HG03457 (cell line): Measurements from ENCODE around the gene UEVLD.
A peak's percentile ranks its signal among the peaks of the same experiment; 100 is the strongest.

Experiments
- ATAC-seq: cut with Tn5 transposase; IDR thresholded peaks from one replicate; pipeline ENCODE4 v1.9.1; 2021; ENCODE audit warnings: moderate number of reproducible peaks; ENCODE audit not compliant: unreplicated experiment

UEVLD gene

GRCh38 chr11:18590571-18590970 is 2.0 kb upstream of the UEVLD start:
- ATAC-seq = no peak

- no peak for ATAC-seq
Measured at GRCh38 chr11:18581825-18582224, 6.7 kb downstream of the UEVLD start.

DNA sequence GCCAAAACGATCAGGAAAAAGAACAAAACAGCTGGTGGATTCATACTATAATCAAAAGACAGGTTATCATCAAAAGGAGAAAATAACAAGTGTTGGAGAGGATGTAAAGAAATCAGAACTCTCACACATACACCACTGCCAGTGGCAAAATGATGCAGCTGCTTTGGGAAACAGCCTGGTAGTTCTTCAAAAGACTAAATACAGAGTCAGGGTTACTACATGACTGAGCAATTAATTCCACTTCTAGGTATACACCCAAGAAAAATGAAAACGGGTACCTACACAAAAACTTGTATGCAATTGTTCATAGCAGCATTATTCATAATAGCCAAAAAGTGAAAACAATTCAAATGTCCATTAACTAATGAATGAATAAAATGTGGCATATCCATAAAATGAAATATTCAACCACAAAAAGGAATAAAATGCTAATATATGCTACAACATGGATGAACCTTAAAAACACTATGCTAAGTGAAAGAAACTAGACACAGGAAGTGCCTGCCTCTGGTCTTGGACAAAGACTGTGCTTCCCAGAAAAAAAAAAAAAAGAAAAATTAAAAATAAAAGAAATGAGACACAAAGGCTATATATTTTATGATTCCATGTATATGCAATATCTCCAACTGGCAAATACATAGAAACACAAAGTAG is 8.3 kb downstream of the UEVLD start:
- ATAC-seq = no peak

DNA sequence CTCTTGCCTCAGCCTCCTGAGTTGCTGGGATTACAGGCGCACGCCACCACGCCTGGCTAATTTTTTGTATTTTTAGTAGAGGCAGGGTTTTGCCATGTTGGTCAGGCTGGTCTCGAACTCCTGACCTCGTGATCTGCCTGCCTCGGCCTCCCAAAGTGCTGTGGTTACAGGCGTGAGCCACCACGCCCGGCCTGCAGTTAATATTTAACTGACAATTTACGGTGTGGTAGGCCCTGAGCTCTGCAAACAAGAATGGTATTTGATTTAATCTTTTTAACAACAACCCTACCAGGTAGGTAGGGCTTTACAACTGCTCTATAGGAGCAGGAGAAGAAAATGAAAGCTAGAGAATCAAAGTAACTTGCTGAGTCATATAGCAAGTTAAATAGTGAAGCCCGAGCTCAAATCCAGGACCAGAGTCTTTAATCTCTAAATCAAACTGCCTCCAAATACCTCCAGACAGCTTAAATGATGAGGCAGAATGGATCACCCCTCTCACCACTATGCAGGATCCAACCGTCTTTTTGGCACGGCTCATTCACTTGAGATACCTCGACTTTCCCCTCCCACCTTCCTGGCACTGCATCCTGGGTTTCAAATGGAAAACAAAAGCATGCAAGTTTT is 9.4 kb downstream of the UEVLD start:
- ATAC-seq = no peak

DNA sequence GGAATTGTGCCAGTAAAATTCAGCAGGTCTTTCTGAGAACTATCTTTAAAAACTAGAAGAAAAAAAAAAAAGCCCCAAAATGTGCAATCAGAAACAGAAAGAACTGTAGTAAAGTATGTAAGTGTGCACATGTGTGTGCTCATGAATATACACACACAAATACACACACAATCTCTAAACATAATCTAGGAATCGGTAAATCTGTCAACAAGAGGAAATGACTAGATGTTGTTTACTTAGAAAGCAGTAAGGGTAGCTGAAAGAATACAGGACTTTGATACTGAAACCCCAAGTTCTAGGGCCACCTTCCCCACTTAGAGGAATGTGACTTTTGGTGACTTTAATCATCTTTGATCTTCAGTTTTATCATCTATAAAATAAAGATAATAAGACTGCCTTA is 13.2 kb downstream of the UEVLD start:
- ATAC-seq = no peak

- no peak for ATAC-seq
Measured at GRCh38 chr11:18567081-18567480, 21.5 kb downstream of the UEVLD start.

DNA sequence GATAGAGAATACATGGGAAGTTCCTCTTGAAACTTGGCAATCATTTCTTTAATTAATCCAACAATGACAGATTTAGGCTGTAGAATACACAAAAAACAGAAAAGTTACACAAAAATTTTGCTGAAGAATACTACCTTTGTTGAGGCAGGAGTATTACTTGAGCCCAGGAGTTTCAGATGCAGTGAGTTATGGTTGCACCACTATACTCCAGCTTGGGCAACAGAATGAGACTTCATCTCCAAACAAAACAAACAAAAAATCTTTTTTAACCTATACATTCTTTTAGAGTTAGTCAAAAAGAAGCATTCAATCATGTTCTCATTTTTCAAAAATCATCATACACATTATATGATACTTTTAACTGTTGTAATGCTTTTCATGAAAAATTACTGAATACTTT is 22.1 kb downstream of the UEVLD start:
- ATAC-seq = no peak

DNA sequence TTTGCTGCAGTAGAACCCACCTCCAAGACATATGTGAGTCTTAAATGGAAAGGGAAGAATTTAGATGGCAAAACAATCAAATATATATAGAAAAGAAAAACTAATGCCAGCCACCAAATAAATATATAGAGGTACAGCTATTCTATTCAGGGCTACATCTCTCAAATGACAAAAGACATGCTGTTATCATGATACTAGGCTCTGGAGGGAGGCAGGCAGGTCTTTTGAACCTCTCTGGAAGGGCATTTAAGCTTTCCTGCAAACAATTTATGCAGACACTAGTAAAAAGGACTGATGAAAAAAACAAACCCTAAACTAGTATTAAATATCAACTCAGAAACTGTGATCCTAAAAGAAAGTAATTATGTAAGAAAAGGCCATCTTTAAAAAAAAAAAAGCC is 24.4 kb downstream of the UEVLD start:
- ATAC-seq = no peak

- ATAC-seq = no peak
Measured at GRCh38 chr11:18563090-18563730, 25.3 kb downstream of the UEVLD start.

DNA sequence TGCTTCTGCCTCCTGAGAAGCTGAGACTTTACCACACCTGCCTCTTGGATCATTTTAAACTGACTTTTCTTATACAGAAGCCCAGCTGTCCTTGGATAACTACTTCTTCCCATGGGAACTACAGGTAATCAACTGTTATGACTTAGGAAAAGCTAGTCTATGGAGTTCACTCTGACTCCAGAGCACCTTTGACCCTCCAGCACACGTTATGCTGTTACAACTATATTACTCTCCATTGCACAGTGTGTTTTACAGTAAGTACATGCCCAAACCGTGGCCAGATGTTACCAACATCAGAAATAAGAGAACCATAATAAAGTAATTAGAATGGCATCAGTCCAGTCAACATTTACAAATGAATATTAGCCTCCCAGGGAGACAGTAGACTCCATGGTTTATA is 40.5 kb downstream of the UEVLD start:
- ATAC-seq = no peak

GRCh38 chr11:18540207-18541009 is 48.1 kb downstream of the UEVLD start:
- peak; percentile 63 for ATAC-seq

DNA sequence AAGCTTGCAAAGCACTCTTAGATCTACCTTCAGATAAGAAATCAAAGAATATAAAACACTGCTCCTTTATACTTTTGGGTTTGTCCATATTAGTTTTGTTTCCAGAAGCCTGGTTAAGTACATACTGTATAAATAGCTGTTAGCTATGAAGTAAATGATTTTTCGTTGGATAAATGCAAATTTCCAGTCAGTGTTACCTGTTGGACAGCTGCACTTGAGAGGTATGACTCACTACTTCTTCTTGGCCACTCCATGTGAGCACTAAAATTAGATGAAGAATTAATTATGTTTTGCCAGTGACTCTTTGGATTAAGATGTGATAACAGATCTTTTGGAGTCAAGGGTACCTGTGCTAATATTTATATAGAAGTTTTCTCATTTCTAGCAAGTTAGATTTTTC is 52.3 kb downstream of the UEVLD start:
- ATAC-seq = no peak

DNA sequence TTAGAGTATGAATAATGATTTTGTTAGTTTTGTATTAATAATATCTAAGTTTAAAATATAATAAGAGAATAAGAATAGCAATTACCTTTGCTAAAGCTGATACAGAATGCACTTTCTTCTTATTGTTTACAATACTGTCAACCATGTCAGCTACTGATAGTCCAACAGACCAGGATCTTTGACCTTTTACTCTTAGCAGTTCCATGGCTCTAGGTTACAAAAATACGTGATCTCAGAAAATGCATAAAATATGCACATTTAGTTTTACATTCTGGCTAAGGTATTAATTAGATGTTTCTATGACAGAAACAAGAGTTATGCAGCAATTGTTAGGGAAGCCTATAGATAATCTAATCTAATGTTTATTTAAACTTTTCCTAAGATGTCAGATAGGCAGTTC is 54.3 kb downstream of the UEVLD start:
- ATAC-seq = no peak

DNA sequence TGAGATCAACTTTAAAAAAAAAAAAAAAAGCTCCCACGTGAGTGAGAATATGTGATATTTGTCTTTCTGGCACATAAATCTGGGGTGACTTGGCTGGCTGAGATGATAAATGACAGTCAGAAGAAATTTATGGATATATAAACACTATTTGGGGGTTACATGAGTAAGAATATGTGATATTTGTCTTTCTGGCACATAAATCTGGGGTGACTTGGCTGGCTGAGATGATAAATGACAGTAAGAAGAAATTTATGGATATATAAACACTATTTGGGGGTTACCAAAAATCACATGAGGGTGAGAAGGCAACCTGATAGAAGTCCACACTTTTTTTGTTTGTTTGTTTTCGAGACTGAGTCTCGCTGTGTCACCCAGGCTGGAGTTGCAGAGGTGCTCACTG is 55.2 kb downstream of the UEVLD start:
- ATAC-seq = no peak

DNA sequence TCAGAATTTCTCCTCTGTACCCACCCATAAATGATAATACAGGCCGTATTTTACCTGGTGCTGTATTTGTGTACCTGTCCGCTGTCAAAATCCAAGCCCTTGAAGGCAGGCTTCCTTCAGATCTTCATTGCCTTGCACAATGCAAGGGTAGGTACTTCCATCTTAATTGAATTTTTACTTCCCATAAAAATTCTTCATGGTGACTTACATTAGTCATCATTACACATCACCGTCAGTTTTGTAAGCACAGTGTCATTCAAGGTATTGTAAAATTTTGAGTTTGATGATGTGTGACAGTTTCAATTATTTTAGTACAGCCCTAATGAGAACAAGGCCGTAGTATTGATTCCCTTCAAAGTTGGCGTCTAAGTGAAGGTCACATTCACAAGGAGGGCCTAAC is 61.0 kb downstream of the UEVLD start:
- ATAC-seq = no peak

- peak; percentile 91 for ATAC-seq
Measured at GRCh38 chr11:18526521-18527296, 61.8 kb downstream of the UEVLD start, which contains the start of gene TSG101. Gene TSG101 (minus strand): TSS chr11:18526942. CDS start chr11:18526816, 126 bp downstream.

DNA sequence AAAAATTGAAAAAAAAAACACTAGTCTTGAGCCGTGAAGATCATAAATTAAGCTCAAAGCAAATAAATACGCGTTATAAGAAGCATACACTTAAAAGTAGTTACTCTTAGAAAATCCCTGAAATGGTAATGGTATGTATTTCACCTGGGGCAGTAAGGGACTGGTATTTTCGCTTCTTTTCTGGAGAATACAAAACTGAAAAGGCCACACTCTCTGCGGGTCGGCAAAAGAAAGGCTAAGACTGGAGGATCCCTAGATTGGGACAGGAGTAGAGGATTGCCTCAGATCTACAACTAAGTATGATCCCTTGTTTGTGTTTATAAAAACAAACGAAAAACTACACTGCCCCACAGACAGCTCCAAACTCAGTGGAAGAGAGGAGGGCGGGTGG is 62.4 kb downstream of the UEVLD start:
- no peak for ATAC-seq

GRCh38 chr11:18524248-18524647 is 64.3 kb downstream of the UEVLD start:
- ATAC-seq = no peak

- ATAC-seq = no peak
Measured at GRCh38 chr11:18523084-18523483, 65.5 kb downstream of the UEVLD start.

DNA sequence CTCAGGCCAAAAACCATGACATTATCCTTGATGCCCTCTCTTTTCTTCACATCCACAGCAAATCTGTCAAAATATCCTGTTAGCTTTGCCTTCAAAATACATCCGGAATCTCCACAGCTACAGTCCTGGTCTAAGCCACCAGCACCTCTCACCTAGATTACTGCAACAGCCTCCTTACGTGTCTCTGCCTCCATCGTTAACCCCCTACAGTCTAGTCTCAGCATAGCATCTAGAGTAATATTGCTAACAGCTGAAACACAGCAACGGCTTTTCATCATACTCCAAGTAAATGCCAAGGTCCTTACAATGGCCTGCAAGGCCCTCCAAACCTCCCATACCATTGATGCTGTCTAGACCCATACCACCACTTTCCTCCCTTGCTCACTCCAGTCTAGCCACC is 66.1 kb downstream of the UEVLD start:
- no peak for ATAC-seq

DNA sequence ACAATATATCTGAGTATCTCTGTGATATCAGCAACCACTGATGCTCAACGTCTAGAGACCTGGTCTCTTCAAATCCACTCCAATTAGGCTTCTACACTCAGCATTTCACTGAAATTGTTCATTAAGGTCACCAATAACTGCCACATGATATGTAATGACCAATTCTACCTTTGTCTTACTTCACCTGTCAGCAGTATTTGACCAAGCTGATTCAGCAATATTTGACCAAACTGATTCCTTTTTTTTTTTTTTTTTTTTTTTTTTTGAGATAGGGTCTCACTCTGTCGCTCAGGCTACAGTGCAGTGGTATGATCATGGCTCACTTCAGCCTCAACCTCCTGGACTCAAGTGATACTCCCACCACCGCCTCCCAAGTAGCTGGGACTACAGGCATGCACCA is 67.4 kb downstream of the UEVLD start:
- no peak for ATAC-seq
